IMR-90 (cell line): ENCODE results near the gene TMX3. TPM values are rescaled to one million over a fixed set of nuclear protein-coding genes. Genes with fewer than 3 reads are reported as not detected.

Source experiments
- ATAC-seq: fragments of 200-7000 bp; cut with Tn5 transposase; 2 replicates; pipeline ENCODE4 v1.9.1; 2020; ENCODE audit warnings: low read depth, mild to moderate bottlenecking, moderate library complexity
- BruUV-seq: library from RNA; stranded (reverse); fragments of 400-500 nt; replicated peaks from 2 replicates; lab custom pipeline; 2021; lab: Mats Ljungman, UMichigan
- CTCF ChIA-PET: fragments of 300-600 bp; formaldehyde crosslinking; extraction: SDS; loops from one replicate; lab custom pipeline; 2021; ENCODE audit warnings: antibody characterized with exemption; lab: Yijun Ruan, JAX
- POLR2A ChIA-PET: fragments of 300-600 bp; sonication (Branson Sonifier 250); formaldehyde crosslinking; loops from one replicate; lab custom pipeline; 2022; ENCODE audit warnings: antibody characterized with exemption; ENCODE audit not compliant: unreplicated experiment; lab: Charles Lee
- DNase-seq: peaks from one replicate; pipeline ENCODE4 v3.0.0; 2013
- H2AFZ ChIP-seq: replicated peaks from 2 replicates; pipeline ENCODE3; 2013; ENCODE audit warnings: low read length, mild to moderate bottlenecking; ENCODE audit not compliant: poor library complexity
- H2AK5ac ChIP-seq: 2 replicates; pipeline ENCODE4 v1.6.1; 2013; ENCODE audit warnings: low read depth, low read length, inconsistent platforms
- H2AK9ac ChIP-seq: replicated peaks from 2 replicates; pipeline ENCODE3; 2013; ENCODE audit warnings: mild to moderate bottlenecking, low read depth, low read length, moderate library complexity; ENCODE audit not compliant: poor library complexity
- H2BK120ac ChIP-seq: 2 replicates; pipeline ENCODE4 v1.6.1; 2013; ENCODE audit warnings: low read depth, low read length, inconsistent platforms
- H2BK15ac ChIP-seq: 3 replicates; pipeline ENCODE4 v1.6.1; 2013; ENCODE audit warnings: low read depth, low read length, inconsistent platforms
- H2BK20ac ChIP-seq: 2 replicates; pipeline ENCODE4 v1.6.1; 2013; ENCODE audit warnings: low read depth, mild to moderate bottlenecking, inconsistent platforms, low read length, moderate library complexity
- H2BK5ac ChIP-seq: 2 replicates; pipeline ENCODE4 v1.6.1; 2013; ENCODE audit warnings: mild to moderate bottlenecking, low read depth, low read length, inconsistent platforms; ENCODE audit not compliant: poor library complexity, severe bottlenecking
- H3K14ac ChIP-seq: replicated peaks from 2 replicates; pipeline ENCODE4 v1.6.1; 2013; ENCODE audit warnings: low read depth, low read length, inconsistent platforms
- H3K18ac ChIP-seq: 2 replicates; pipeline ENCODE4 v1.6.1; 2013; ENCODE audit warnings: low read depth, low read length, control low read depth
- H3K23ac ChIP-seq: 2 replicates; pipeline ENCODE4 v1.6.1; 2013; ENCODE audit warnings: low read depth, low read length, inconsistent platforms
- H3K27ac ChIP-seq: 2 replicates; pipeline ENCODE4 v1.5.1; 2013; ENCODE audit warnings: mild to moderate bottlenecking, control low read depth, low read length; ENCODE audit not compliant: insufficient read depth
- H3K27me3 ChIP-seq: 2 replicates; pipeline ENCODE4 v1.6.1; 2013; ENCODE audit warnings: low read length; ENCODE audit not compliant: control insufficient read depth, insufficient read depth
- H3K36me3 ChIP-seq: 2 replicates; pipeline ENCODE4 v1.6.1; 2013; ENCODE audit warnings: low read length, mixed read lengths; ENCODE audit not compliant: control insufficient read depth, insufficient read depth
- H3K4ac ChIP-seq: 2 replicates; pipeline ENCODE4 v1.6.1; 2013; ENCODE audit warnings: low read depth, low read length, inconsistent platforms
- H3K4me1 ChIP-seq: 2 replicates; pipeline ENCODE4 v1.6.1; 2013; ENCODE audit warnings: low read length, mixed read lengths; ENCODE audit not compliant: control insufficient read depth, insufficient read depth
- H3K4me2 ChIP-seq: 2 replicates; pipeline ENCODE4 v1.6.1; 2013; ENCODE audit warnings: low read depth, mild to moderate bottlenecking, control low read depth, low read length, moderate library complexity
- H3K4me3 ChIP-seq: 2 replicates; pipeline ENCODE4 v1.5.1; 2013; ENCODE audit warnings: low read depth, mild to moderate bottlenecking, control low read depth, low read length, moderate library complexity; ENCODE audit not compliant: insufficient read depth
- H3K56ac ChIP-seq: 2 replicates; pipeline ENCODE4 v1.6.1; 2013; ENCODE audit warnings: low read length, inconsistent platforms; ENCODE audit not compliant: insufficient read depth; ENCODE audit errors: extremely low read depth
- H3K79me1 ChIP-seq, 2 experiments: 2 replicates each; pipeline ENCODE4 v1.6.1; 2013; ENCODE audit warnings: low read length in 2 of 2, inconsistent platforms in 1 of 2, low read depth in 1 of 2
- H3K9ac ChIP-seq: 2 replicates; pipeline ENCODE4 v1.6.1; 2013; ENCODE audit warnings: low read depth, low read length, control low read depth
- H3K9me1 ChIP-seq: 2 replicates; pipeline ENCODE4 v1.6.1; 2013; ENCODE audit warnings: low read length, inconsistent platforms; ENCODE audit not compliant: insufficient read depth
- H3K9me3 ChIP-seq: 2 replicates; pipeline ENCODE4 v1.6.1; 2013; ENCODE audit warnings: low read length; ENCODE audit not compliant: control insufficient read depth, insufficient read depth
- H4K20me1 ChIP-seq: 2 replicates; pipeline ENCODE4 v1.6.1; 2013; ENCODE audit warnings: low read length, inconsistent platforms; ENCODE audit not compliant: insufficient read depth
- H4K5ac ChIP-seq: 2 replicates; pipeline ENCODE4 v1.6.1; 2013; ENCODE audit warnings: mild to moderate bottlenecking, low read depth, low read length, control low read depth
- H4K8ac ChIP-seq, 2 experiments: 2 replicates each; pipeline ENCODE4 v1.6.1; 2013; ENCODE audit warnings: low read depth in 2 of 2, low read length in 2 of 2, control low read depth in 1 of 2, inconsistent platforms in 1 of 2
- H4K91ac ChIP-seq: 2 replicates; pipeline ENCODE4 v1.6.1; 2013; ENCODE audit warnings: low read depth, low read length, inconsistent platforms; ENCODE audit not compliant: insufficient read depth
- BHLHE40 ChIP-seq: fragments of 150-350 bp; IDR thresholded peaks from 2 replicates; pipeline ENCODE4 v1.6.1; 2016; ENCODE audit warnings: mild to moderate bottlenecking, low read depth, low read length
- CEBPB ChIP-seq: IDR thresholded peaks from 2 replicates; pipeline ENCODE4 v1.6.1; 2012; ENCODE audit warnings: low read depth, low read length, improper control_type of control experiment
- CHD1 ChIP-seq: IDR thresholded peaks from 2 replicates; pipeline ENCODE4 v1.6.1; 2012; ENCODE audit warnings: low read depth, low read length, improper control_type of control experiment
- CTCF ChIP-seq: conservative IDR thresholded peaks from 2 replicates; pipeline ENCODE4 v1.5.1; 2012; ENCODE audit warnings: mild to moderate bottlenecking, low read depth, low read length, improper control_type of control experiment
- ELK1 ChIP-seq: fragments of 150-350 bp; IDR thresholded peaks from 2 replicates; pipeline ENCODE4 v1.6.1; 2016; ENCODE audit warnings: low read depth, mild to moderate bottlenecking, low read length, moderate library complexity, borderline replicate concordance
- FOS ChIP-seq: fragments of 150-350 bp; IDR thresholded peaks from 2 replicates; pipeline ENCODE4 v1.6.1; 2016; ENCODE audit warnings: low read depth, low read length
- MAFK ChIP-seq: IDR thresholded peaks from 2 replicates; pipeline ENCODE4 v1.6.1; 2012; ENCODE audit warnings: low read depth, low read length, improper control_type of control experiment
- MAZ ChIP-seq: IDR thresholded peaks from 2 replicates; pipeline ENCODE4 v1.6.1; 2012; ENCODE audit warnings: low read depth, mild to moderate bottlenecking, low read length, improper control_type of control experiment, moderate library complexity, borderline replicate concordance
- MXI1 ChIP-seq: IDR thresholded peaks from 2 replicates; pipeline ENCODE4 v1.6.1; 2012; ENCODE audit warnings: low read depth, mild to moderate bottlenecking, low read length, moderate library complexity, borderline replicate concordance
- NFE2L2 ChIP-seq: fragments of 150-350 bp; IDR thresholded peaks from 2 replicates; pipeline ENCODE4 v1.6.1; 2016; ENCODE audit warnings: low read depth, mild to moderate bottlenecking, low read length
- POLR2A ChIP-seq: IDR thresholded peaks from 2 replicates; pipeline ENCODE4 v1.6.1; 2012; ENCODE audit warnings: mild to moderate bottlenecking, low read depth, low read length
- RAD21 ChIP-seq: IDR thresholded peaks from 2 replicates; pipeline ENCODE4 v1.6.1; 2012; ENCODE audit warnings: low read length, improper control_type of control experiment
- RCOR1 ChIP-seq: IDR thresholded peaks from 2 replicates; pipeline ENCODE4 v1.6.1; 2012; ENCODE audit warnings: mild to moderate bottlenecking, low read length, improper control_type of control experiment; ENCODE audit not compliant: insufficient replicate concordance
- RFX5 ChIP-seq: IDR thresholded peaks from 2 replicates; pipeline ENCODE4 v1.8.0; 2012; ENCODE audit warnings: low read depth, mild to moderate bottlenecking, low read length, moderate library complexity
- SMC3 ChIP-seq: fragments of 150-350 bp; IDR thresholded peaks from 2 replicates; pipeline ENCODE4 v1.6.1; 2016; ENCODE audit warnings: low read depth, mild to moderate bottlenecking, antibody characterized with exemption, low read length, moderate library complexity
- USF2 ChIP-seq: fragments of 150-350 bp; IDR thresholded peaks from 2 replicates; pipeline ENCODE4 v1.6.1; 2017; ENCODE audit warnings: mild to moderate bottlenecking, antibody characterized with exemption, low read length, low read depth
- WGBS, 2 experiments: methylation state at CpG; one replicate each; pipeline versions ENCODE4 v1.1.5 to v1.1.7; 2013; ENCODE audit warnings: missing lambda C conversion rate in 2 of 2; ENCODE audit not compliant: insufficient read length in 1 of 2; ENCODE audit errors: extremely low coverage in 2 of 2; 5-methylcytosine and 5-hydroxymethylcytosine counted together
- dilution Hi-C: fragments of 300-500 bp; cut with HindIII; formaldehyde crosslinking; loops from one replicate; pipeline ENCODE4 v1.14.3; 2018; ENCODE audit warnings: low sequenced_read_pairs; ENCODE audit not compliant: unreplicated experiment
- in situ Hi-C: fragments of 300-500 bp; cut with MboI; formaldehyde crosslinking; loops from 3 replicates; pipeline ENCODE4 v1.14.3; 2019; ENCODE audit warnings: low sequenced_read_pairs, inconsistent platforms, mixed read lengths
- intact Hi-C: fragments of 100-400 bp; cut with micrococcal nuclease; formaldehyde crosslinking; loops from 2 replicates; pipeline ENCODE4 v1.10.0; 2022
- polyA plus RNA-seq, 3 experiments: library from polyadenylated mRNA; depleted of rRNA; stranded (reverse); fragments of >200 nt; gene quantifications; 2 replicates each; pipeline ENCODE4 v1.2.3, GENCODE V29; 2012; ENCODE audit warnings: low replicate concordance in 1 of 3
- total RNA-seq: library from RNA; depleted of rRNA; stranded (reverse); fragments of >200 nt; gene quantifications from 2 replicates; pipeline ENCODE4 v1.2.3, GENCODE V29; 2012

TMX3 gene
- total and polyA plus RNA-seq, 2 of the 4 experiments (the other 2 are of a cell fraction): 22.8 to 50.5 TPM

DNA sequence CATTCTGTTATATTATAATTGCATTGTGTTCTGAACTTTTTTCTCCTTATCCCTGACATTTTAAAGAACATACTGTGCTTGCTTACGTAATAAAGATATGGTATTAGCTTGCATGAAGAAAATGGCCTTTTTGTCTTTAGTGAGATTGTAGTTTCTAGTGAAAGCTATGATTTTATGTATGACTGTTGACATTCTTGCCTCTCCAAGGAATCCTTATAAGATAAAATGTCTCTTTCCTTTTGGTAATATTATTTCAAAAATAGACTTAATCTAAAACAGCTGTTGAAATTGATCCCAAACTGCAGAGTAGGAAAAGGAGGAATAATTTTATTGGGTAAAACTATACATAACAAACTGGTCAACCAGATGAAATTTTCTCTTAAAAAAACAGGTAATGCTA, 42.2 kb upstream of the TMX3 start:
- no peak overlapping the region for H4K8ac ChIP-seq
- no peak for ATAC-seq
- no peaks in the 10 kb centered on the region for H4K20me1 ChIP-seq
- H2BK120ac ChIP-seq: no peak overlapping the region
- CTCF ChIA-PET: interaction anchor here (0.7 to 1.5 kb wide), 2 partner anchors 9 to 23 kb away, joined by 3 read pairs; no protein-coding TSS in a partner anchor
- H3K36me3 ChIP-seq: no peaks in the 10 kb centered on the region
- no peak overlapping the region for H4K91ac ChIP-seq
- H3K4me1 ChIP-seq: no peaks in the 10 kb centered on the region
- intact Hi-C loops: no loop called here
- no peak overlapping the region for H2BK15ac ChIP-seq
- peaks cover 4% of the 10 kb centered on the region; the same call in 1 of the 2 replicates for H3K9me3 ChIP-seq
- no peak overlapping the region for H4K5ac ChIP-seq
- no peak overlapping the region for H2AK9ac ChIP-seq
- H3K4me3 ChIP-seq: no peak overlapping the region
- no peak overlapping the region for H2AFZ ChIP-seq
- no peak overlapping the region for H2BK5ac ChIP-seq
- TF ChIP-seq CTCF: no peak
- TF ChIP-seq NFE2L2: no peak
- TF ChIP-seq POLR2A: no peak
- TF ChIP-seq FOS: no peak
- no peak for TF ChIP-seq RFX5
- no peak for TF ChIP-seq CEBPB
- no peak for TF ChIP-seq RCOR1
- no peak for TF ChIP-seq SMC3
- no peak for TF ChIP-seq MAFK
- TF ChIP-seq BHLHE40: no peak
- TF ChIP-seq CHD1: no peak
- TF ChIP-seq USF2: no peak
- TF ChIP-seq MXI1: no peak
- no peak for TF ChIP-seq RAD21
- TF ChIP-seq ELK1: no peak
- TF ChIP-seq MAZ: no peak
- no peaks in the 10 kb centered on the region for H3K9me1 ChIP-seq
- no peak overlapping the region for H3K18ac ChIP-seq
- dilution Hi-C loops: no loop called here
- POLR2A ChIA-PET: no interaction called here
- no CpG with 5 or more reads among the region's 1 CpG for WGBS, 2 experiments
- no peak overlapping the region for H3K9ac ChIP-seq
- H3K79me1 ChIP-seq: no peaks in the 10 kb centered on the region
- H3K4ac ChIP-seq: no peak overlapping the region
- no peak overlapping the region for H3K14ac ChIP-seq
- H2AK5ac ChIP-seq: no peak overlapping the region
- in situ Hi-C loops: no loop called here
- no peak overlapping the region for H3K56ac ChIP-seq
- no peak overlapping the region for H3K4me2 ChIP-seq
- no peak overlapping the region for H3K27ac ChIP-seq
- no TSS peak for BruUV-seq
- no peaks in the 10 kb centered on the region for H3K27me3 ChIP-seq
- no peak overlapping the region for H3K23ac ChIP-seq
- DNase-seq: peak; percentile 27
- H2BK20ac ChIP-seq: no peak overlapping the region
